ENCODE results near the gene L1CAM. TPM values are rescaled to one million over a fixed set of nuclear protein-coding genes. Genes with fewer than 3 reads are reported as not detected.

The L1CAM gene
- total RNA-seq, 1 donor from 2014 or later: 11.0 TPM

DNA sequence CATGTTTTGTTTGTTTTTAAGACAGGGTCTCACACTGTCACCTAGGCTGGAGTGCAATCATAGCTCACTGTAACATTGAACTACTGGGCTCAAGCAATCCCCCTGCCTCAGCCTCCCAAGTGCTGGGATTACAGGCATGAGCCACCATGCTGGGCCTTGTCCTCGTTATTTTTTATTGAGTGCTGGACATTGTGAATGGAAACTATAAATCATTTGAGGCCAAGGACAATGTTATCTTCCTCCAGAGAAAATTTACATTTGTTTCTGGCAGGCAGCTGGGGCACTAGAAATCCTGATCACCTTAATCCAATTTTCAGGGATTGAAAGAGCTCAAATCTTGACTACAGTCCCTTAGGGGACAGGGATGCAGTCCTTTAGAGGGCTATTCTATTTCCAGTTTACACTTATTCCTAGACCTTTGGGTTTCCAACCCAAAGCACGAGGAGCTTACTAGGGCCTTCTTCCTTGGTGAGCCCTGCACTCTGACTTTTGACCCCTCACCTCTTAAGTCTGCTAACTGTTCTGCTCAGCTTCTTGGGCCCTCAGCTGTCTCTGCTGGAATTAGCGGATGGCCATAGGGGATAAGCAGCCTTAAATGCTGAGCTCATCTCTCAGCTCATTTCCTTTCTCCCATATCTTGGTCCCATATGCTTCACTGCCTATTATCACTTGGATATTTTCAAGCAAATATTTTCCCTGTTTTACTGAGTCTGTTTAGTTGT is 32.6 kb downstream of the L1CAM start:
- TF ChIP-seq, protein P1, sequence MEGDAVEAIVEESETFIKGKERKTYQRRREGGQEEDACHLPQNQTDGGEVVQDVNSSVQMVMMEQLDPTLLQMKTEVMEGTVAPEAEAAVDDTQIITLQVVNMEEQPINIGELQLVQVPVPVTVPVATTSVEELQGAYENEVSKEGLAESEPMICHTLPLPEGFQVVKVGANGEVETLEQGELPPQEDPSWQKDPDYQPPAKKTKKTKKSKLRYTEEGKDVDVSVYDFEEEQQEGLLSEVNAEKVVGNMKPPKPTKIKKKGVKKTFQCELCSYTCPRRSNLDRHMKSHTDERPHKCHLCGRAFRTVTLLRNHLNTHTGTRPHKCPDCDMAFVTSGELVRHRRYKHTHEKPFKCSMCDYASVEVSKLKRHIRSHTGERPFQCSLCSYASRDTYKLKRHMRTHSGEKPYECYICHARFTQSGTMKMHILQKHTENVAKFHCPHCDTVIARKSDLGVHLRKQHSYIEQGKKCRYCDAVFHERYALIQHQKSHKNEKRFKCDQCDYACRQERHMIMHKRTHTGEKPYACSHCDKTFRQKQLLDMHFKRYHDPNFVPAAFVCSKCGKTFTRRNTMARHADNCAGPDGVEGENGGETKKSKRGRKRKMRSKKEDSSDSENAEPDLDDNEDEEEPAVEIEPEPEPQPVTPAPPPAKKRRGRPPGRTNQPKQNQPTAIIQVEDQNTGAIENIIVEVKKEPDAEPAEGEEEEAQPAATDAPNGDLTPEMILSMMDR (IDR thresholded peaks at IDR 0.05): no peak
- H3K4me3 Mint-ChIP-seq: no peak overlapping the region
- H3K4me1 Mint-ChIP-seq: no peaks in the 10 kb centered on the region
- no peaks in the 10 kb centered on the region for H3K36me3 Mint-ChIP-seq (ENCODE audit: low read depth)
- CTCF ChIA-PET: no interaction called here
- POLR2A ChIA-PET: no interaction called here
- no peak overlapping the region for H3K27ac Mint-ChIP-seq
- ATAC-seq (ENCODE audit: low read depth): no peak
- intact Hi-C loops (cut with micrococcal nuclease): no loop called here
- peaks cover 8% of the 10 kb centered on the region for H3K27me3 Mint-ChIP-seq
- H3K9me3 Mint-ChIP-seq: no peaks in the 10 kb centered on the region
- no peak for DNase-seq

DNA sequence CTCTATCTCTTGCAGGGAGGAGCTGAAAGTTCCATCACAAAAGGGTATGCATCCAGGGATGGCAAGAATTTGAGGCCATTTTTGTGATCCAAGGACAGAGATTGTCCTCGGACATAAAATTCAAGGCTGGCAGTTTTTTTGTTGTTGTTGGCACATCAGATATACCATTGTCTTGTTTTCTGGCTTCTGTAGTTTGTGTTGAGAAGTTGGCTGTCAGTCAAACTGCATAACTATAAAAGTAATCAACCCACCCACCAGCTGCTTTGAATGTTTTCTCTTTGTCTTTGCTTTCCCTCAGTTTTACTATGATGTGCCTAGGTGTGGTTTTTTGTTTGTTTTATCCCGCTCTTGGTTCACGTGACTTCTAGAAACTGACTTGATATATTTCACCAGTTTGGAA is 34.0 kb downstream of the L1CAM start:
- Mint-ChIP-seq H3K4me3 (no peak overlapping the region), H3K36me3 (ENCODE audit: low read depth) (no peaks in the 10 kb centered on the region), H3K27me3 (peaks cover 8% of the 10 kb centered on the region), H3K4me1 (no peaks in the 10 kb centered on the region), H3K9me3 (no peaks in the 10 kb centered on the region), H3K27ac (no peak overlapping the region)
- intact Hi-C loops (cut with micrococcal nuclease): no loop called here
- ChIA-PET CTCF (no interaction called here), POLR2A (no interaction called here)
- ATAC-seq (ENCODE audit: low read depth) (no peak), DNase-seq (no peak)
- TF ChIP-seq, protein P1 (IDR thresholded peaks at IDR 0.05): no peak

DNA sequence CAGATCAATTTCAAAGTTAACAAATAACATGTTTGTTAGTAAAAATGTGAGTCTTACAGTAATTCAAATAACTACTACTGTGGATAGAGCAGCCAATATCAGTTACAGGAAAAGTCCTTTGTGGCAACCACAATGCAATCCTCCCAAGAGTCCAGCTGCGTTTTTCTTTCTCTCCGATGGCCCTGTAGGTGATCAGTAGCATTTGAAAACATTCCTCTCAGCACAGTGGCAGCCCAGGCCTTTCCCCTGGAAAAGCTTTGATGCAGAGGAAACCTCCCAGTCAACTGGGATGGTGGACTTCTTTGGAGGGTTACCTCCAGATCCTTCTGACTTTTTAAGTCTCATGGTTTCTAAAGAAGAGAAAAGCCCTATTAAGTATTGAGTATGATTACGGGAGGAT is 37.6 kb downstream of the L1CAM start:
- TF ChIP-seq, protein P1 (IDR thresholded peaks at IDR 0.05): no peak
- H3K27ac Mint-ChIP-seq: no peak overlapping the region
- DNase-seq (no peak), ATAC-seq (ENCODE audit: low read depth) (no peak)
- ChIA-PET CTCF (no interaction called here), POLR2A (no interaction called here)
- H3K9me3 Mint-ChIP-seq: no peaks in the 10 kb centered on the region
- no peak overlapping the region for H3K4me3 Mint-ChIP-seq
- H3K4me1 Mint-ChIP-seq: peaks cover 10% of the 10 kb centered on the region
- intact Hi-C loops (cut with micrococcal nuclease): no loop called here
- H3K27me3 Mint-ChIP-seq: peaks cover 8% of the 10 kb centered on the region
- no peaks in the 10 kb centered on the region for H3K36me3 Mint-ChIP-seq (ENCODE audit: low read depth)

DNA sequence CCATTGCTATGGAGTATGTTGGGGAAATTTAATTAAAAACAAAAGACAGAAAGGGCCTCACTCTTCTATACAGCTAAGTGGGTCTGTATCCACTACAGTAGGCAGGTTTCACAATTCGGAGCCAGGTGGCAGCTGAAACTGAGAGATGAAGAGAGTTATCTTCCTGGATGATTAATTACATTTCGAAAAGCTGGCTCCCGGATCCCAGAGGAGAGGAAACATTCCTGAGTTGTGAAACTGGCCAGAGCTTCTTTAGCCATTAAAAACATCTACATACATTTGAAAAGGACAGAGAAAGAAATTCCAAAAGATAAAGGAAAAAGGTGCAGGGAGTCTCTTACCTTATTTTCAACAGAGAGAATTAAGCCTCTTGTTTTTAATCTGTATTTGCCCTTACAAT is 40.1 kb downstream of the L1CAM start:
- intact Hi-C loops (cut with micrococcal nuclease): no loop called here
- no peak overlapping the region for H3K4me3 Mint-ChIP-seq
- CTCF ChIA-PET: no interaction called here
- H3K27ac Mint-ChIP-seq: no peak overlapping the region
- H3K9me3 Mint-ChIP-seq: no peaks in the 10 kb centered on the region
- no peaks in the 10 kb centered on the region for H3K36me3 Mint-ChIP-seq (ENCODE audit: low read depth)
- ATAC-seq (ENCODE audit: low read depth) (no peak), DNase-seq (no peak)
- H3K27me3 Mint-ChIP-seq: peaks cover 7% of the 10 kb centered on the region
- POLR2A ChIA-PET: no interaction called here
- peaks cover 10% of the 10 kb centered on the region for H3K4me1 Mint-ChIP-seq
- TF ChIP-seq, protein P1 (IDR thresholded peaks at IDR 0.05): no peak

DNA sequence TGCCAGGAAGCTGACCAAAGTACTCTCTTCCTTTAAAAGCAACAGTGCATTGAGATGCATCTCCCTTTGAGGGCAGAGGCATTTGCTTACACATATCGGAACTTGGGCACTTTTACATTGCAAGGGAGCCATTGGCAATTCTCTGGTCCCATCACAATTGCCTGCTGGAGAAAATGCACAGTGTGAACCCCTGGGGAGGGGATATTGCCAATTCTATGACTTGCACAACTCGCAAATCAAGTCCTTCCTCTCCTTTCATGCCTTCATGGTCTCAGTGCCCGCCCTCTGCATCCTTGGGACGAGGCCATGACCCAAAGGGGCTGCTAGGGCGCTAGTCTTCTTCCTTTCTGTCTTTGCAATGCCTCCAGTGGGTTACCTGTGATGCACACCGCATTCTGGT is 40.8 kb downstream of the L1CAM start:
- no peak for ATAC-seq (ENCODE audit: low read depth)
- peaks cover 7% of the 10 kb centered on the region for H3K27me3 Mint-ChIP-seq
- no peaks in the 10 kb centered on the region for H3K9me3 Mint-ChIP-seq
- H3K4me3 Mint-ChIP-seq: no peak overlapping the region
- H3K27ac Mint-ChIP-seq: no peak overlapping the region
- ChIA-PET CTCF (no interaction called here), POLR2A (no interaction called here)
- TF ChIP-seq, protein P1 (IDR thresholded peaks at IDR 0.05): no peak
- H3K36me3 Mint-ChIP-seq (ENCODE audit: low read depth): no peaks in the 10 kb centered on the region
- peaks cover 10% of the 10 kb centered on the region for H3K4me1 Mint-ChIP-seq
- intact Hi-C loops (cut with micrococcal nuclease): no loop called here
- no peak for DNase-seq
